RPMI8226 (cell line): ENCODE measurements around the gene MRC2.
"Not testable (repeated sequence)": the region's sequence is repeated elsewhere in the genome, so short reads cannot be mapped to it uniquely, and the experiment has no call there.

Experiments used
- DNase-seq: peaks from one replicate; pipeline ENCODE4 v3.0.0-alpha.2; 2015

The MRC2 gene, protein sequence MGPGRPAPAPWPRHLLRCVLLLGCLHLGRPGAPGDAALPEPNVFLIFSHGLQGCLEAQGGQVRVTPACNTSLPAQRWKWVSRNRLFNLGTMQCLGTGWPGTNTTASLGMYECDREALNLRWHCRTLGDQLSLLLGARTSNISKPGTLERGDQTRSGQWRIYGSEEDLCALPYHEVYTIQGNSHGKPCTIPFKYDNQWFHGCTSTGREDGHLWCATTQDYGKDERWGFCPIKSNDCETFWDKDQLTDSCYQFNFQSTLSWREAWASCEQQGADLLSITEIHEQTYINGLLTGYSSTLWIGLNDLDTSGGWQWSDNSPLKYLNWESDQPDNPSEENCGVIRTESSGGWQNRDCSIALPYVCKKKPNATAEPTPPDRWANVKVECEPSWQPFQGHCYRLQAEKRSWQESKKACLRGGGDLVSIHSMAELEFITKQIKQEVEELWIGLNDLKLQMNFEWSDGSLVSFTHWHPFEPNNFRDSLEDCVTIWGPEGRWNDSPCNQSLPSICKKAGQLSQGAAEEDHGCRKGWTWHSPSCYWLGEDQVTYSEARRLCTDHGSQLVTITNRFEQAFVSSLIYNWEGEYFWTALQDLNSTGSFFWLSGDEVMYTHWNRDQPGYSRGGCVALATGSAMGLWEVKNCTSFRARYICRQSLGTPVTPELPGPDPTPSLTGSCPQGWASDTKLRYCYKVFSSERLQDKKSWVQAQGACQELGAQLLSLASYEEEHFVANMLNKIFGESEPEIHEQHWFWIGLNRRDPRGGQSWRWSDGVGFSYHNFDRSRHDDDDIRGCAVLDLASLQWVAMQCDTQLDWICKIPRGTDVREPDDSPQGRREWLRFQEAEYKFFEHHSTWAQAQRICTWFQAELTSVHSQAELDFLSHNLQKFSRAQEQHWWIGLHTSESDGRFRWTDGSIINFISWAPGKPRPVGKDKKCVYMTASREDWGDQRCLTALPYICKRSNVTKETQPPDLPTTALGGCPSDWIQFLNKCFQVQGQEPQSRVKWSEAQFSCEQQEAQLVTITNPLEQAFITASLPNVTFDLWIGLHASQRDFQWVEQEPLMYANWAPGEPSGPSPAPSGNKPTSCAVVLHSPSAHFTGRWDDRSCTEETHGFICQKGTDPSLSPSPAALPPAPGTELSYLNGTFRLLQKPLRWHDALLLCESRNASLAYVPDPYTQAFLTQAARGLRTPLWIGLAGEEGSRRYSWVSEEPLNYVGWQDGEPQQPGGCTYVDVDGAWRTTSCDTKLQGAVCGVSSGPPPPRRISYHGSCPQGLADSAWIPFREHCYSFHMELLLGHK (N-terminal part only)

DNA sequence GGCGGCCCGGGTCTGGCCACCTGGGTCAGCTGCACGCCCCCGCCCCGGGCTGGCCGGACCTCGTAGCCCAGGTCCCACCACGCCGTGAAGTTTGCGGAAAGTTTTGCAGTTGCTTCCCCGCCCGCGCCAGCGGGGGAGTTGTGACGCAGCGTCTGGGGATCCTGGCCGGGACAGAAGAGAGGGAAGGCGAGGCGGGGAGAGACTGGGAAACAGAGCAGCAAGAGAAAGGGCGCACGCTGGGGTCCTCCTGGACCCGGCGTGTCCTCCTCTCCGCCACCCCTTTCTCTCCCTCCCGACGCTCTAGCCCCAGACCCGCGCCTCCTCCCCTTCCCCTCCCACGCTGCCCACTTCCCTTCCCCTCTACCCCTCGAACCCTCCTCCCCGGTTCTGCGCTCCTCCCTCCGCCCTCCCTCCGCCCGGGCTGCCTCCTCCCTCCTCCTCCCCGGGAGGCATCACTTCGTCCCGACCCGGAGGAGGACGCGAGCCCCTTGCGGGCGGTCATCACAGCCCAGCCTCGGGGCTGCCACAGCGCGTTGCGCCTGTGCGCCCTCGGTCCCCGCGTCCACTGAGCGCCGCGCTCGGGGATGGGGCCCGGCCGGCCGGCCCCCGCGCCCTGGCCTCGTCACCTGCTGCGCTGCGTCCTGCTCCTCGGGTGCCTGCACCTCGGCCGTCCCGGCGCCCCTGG, at the start of gene MRC2:
TSS of gene MRC2 (plus strand) at position 452 of the 685 bp plus-strand sequence. CDS start at position 585, 133 bp downstream.
- no peak for DNase-seq

DNA sequence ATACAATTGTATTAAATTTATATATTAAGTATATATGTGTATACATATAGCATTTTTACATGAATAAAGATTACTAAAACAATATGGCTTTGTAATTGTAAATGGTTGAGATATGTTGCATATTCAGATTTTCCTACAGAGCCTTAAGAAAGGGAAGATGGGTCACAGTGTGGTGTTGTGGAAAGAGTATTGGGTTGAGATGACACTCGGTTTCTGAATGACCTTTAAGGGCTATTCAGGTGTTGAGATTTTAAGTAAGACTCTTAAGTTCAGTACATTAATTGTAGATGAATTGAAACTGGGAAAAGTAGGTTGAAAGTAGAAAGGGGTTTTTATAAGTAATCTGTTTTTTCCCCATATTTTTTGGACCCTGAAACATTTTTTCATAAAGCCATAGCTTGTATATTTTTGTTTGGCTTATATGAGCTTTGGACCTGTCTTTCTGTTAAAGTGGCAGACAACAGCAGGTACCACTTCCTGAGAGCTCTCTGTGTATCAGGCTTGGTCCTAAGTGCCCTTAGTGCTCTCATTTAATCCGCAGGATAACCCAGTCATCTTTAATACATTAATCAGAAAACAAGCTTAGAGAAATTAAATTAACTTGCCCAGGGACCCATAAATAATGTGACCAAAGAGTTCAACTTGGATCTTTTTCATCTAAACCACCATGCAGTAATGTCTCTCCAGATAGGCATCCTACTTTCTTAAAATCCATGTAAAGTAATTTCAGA, 48.5 kb upstream of the MRC2 start:
- DNase-seq: no peak

DNA sequence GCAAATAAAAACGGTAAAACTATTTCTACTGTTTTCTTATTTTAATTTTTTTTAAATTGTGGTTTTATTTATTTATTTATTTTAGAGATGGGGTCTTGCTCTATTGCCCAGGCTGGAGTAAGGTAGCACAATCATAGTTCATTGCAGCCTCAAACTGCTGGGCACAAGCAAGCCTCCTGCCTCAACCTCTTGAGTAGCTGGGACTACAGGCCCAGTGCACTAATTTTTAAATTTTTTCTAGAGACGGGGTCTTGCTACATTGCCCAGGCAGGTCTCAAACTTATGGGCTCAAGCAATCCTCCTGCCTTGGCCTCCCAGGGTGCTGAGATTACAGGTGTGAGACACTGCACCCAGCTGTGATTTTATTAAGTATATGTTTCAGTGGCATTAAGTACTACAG, 46.5 kb upstream of the MRC2 start:
- no peak for DNase-seq

DNA sequence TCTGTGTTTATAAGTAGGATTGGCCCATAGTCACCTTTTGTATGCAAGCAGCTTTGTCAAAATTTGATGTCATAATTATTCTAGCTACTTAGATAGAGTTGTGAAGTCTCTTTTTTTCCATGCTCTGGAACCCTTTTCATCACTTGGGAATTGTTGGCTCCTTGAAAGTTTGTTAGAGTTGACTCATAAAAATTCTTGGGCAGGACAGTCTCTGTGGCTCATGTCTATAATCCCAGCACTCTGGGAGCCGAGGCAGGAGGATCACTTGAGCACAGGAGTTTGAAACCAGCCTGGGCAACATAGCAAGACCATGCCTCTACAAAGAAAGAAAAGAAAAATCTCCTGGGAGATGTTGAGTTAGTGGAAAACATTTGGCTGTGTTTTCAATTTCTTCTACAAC, 45.7 kb upstream of the MRC2 start:
- DNase-seq: no peak

DNA sequence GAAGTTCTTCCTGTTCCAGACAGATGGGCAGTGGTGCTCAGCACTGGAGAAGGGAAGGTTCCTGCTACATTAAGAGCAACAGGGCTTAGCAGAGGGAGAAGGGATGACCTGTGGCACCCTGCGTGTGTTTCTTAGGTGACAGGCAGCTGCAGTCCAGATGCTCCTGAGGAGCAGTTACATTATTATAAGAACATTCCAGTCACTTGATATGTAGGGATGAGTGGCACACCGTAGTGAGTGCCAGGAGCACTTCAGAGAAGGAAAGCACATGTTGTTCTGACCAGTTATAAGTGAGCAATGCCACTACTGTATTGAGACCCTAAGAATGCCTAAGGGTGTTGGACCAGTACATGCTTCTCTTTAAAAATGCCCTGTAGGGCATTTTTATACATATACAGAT, 39.9 kb upstream of the MRC2 start:
- no peak for DNase-seq

DNA sequence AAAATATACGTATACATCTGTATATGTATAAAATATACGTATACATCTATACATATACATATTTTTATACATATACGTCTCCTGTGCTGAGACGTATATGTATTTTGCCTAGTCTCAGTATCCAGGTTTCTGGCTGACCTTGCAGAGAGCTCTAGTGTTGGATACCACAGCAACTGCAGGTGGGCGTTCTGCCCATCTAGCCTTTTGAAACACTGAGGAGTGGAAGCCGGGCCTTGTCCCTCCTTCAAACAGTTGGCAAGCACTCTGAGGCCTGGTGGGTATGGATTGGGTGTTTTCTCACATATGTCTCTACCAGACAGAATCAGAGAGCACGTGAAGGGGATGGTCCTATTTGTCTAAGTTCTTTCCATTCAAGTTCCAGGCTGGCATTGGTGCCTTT, 39.4 kb upstream of the MRC2 start:
- DNase-seq: no peak

DNA sequence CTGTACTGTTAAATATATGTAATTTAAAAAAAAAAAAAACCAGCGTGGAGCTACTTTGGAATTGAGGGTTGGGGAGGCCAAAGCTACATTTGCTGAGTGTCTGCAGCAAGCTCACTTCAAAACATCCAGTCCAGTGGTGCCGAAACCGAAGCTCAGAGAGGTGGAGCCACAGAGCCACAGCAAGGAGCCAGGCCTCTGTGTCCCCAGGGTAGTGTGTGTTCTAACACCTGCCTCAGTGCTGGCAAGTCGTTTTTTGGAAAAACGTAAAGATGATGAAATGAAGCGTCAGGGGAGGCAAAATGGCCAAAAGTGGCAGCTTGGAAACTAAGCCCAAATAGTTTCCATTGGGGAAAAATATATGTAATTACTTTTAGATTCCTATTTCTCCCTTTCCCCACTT, 36.1 kb upstream of the MRC2 start:
- DNase-seq: no peak

DNA sequence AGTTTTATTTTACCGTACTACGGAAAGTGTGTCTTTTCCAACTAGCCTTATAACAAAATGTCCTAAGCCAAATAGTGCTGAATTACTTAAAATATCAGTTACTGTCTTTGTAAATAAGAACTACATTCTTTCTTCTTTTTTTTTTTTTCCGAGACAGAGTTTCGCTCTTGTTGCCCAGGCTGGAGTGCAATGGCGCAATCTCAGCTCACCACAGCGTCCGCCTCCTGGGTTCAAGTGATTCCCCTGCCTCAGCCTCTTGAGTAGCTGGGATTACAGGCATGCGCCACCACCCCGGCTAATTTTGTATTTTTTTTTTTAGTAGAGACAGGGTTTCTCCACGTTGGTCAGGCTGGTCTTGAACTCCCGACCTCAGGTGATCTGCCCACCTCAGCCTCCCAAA, 35.6 kb upstream of the MRC2 start:
- DNase-seq: not testable (repeated sequence)

DNA sequence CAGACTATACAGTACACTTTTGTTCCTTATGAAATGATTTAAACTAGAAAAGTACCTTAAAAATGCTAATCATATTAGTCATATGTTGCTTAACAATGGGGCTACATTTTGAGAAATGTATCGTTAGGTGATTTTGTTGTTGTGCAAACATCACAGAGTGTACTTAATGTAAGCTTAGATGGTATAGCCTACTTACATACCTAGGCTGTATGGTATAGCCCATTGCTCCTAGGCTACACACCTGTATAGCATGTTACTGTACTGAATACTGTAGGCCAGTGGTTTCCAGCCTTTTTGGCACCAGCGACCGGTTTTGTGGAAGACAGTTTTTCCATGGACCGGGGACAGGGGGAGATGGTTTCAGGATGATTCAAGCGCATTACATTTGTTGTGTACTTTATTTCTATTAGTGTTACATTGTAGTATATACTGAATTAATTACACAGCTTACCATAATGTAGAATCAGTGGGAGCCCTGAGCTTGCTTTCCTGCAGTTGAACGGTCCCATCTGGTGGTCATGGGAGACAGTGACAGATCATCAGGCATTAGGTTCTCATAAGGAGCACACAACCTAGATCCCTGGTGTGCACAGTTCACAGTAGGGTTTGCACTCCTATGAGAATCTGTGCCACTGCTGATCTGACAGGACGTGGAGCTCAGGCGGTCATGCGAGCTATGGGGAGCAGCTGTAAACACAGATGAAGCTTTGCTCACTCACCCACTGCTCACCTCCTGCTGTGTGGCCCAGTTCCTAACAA, 35.0 kb upstream of the MRC2 start:
- DNase-seq: no peak

DNA sequence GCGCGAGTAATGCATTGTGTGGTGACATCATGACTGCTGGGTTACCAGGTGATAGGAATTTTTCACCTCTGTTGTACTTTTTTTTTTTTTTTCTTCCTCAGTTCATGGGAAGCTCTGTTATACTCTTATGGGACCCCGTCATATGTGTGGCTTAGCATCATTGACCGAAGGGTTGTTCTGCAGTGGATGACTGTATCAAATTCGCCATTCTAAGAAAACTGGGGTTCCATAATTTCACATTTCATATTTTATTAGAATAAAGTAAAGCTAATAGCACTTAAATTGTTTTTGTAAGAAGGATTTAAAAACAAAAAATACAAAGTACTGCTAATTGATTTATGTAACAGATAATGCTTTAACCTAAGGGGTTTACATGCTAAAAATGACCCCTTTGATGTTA, 32.0 kb upstream of the MRC2 start:
- DNase-seq: no peak

DNA sequence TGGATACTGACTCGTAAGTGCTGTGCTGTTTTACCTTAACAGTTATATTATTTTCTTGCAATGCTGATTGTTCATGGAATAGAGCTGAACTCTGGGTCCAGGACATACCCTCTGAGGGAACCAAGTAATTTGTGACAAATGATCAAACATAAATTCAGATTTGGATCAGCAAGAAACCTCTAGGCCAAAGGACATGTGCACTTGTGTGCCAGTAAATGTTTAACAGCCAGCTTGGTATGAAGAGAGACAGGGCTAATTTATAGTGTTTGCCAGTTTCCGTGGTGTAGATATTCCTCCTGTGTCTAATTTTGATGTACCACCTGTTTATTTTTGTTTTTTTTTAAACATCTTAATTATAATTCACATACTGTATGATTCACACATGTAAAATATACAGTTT, 30.8 kb upstream of the MRC2 start:
- no peak for DNase-seq

DNA sequence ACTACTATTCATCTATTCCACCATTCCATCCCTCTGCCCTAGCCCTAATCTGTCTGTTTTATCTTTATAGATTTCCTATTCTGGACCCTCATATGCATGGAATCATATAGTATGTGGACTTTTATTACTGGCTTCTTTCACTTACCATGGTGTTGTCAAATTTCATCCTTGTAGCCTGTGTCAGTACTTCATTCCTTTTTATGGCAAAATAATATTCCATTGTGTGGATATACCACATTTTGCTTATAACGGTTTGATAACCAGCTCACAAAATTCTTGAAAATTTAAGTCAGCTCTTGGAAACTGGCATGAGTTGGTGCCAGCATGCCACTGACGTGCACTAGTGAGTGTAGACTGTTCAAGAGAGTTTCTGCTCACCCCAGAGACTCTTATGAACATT, 30.3 kb upstream of the MRC2 start:
- DNase-seq: no peak

DNA sequence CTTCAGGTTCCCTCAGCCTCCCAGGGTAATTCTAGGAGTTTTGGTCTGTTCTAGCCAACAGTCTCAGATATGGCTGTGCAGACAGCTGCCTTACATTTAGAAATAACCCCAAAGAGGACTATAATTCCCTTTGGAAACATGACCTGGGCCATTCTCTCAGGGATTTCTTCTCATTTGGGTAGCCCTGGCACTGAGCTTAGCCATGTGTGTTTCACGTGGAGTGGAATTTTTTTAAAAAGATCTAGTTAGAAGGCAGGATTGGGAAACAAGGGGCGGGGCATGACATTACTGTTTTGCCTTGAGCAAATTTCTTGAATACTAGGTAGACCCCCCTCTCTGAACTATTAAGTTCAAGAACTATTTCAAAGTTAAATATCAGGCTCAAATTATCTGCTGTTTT, 29.6 kb upstream of the MRC2 start:
- DNase-seq: no peak

DNA sequence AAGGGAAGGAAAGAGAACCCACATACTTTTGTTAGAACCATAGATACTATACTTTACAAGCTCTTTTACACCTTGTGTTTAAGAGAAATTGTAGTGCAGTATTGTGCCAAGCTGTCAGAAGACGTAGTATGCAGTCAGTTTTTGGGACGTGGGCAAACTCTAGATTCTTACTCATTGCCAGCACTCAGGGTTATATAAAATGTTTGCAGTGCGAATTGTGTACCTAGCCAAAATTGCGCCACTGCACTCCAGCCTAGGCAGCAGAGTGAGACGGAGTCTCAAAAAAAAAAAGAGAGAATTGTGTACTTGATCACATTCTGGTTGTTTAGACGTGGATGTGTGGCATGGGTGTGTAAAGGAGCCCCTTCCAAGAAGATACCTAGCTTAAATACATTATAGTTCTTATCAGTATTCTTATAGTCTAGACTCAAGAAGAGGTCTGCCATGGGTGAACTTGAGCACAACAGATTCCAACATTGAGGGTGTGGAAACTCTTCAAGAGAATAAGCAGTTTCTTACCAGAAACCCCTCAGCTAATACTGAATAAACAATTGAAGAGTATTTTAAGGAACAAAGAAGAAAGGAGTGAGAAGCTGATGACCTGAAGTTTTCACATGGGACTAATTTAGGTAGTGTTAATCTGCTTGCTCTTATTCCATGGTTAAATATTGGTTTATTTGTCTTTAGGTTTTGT, 27.4 kb upstream of the MRC2 start:
- no peak for DNase-seq

DNA sequence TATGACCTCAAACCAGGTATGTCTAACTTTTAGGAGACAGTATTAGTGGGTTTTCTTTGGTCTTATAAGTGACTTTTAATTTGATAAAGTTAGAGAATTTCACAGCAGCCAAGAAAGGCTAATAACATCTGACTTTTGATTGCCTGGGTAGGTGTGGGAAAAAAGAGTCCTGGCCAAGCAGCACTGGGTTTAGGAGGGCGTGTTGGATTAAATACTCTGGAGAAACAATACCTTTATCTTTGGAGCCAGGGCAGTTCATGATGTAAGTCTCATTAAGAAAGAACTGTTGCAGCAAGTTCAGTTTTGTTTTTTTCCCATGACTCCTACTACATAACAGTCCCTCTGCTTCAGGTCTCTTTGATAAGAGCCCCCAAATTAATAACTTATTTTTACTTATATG, 26.7 kb upstream of the MRC2 start:
- no peak for DNase-seq

DNA sequence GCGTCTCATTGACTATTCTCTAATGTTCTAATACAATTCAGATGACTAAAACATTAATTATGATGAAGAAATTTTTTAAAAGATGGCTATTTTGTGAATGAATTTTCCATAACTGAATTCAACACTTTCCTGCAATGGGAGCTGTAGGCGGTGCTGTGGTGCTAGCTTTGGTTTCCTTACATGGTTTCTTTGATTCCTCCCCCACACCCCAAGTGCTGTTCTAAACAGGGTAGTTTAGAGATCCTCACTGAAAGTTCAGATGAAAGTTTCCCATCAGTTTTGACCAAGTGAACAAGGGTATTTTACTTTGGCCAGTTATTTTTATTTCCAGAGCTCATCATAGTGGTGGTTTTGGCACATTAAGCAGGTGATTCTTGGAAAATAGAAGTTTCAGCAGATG, 26.0 kb upstream of the MRC2 start:
- DNase-seq: no peak

DNA sequence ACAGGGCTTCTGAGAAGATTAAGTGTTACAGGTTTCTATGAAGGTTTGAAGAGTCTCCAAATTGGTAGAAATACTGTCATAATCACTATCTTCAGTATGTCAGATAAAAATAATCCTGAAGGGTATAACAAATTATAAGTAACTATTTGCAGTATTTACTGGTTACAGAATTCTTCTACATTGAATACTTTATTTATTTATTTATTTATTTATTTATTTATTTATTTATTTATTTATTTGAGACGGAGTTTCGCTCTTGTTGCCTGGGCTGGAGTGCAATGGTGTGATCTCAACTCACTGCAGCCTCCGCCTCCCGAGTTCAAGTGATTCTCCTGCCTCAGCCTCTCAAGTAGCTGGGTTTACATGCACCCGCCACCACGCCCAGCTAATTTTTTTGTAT, 23.7 kb upstream of the MRC2 start:
- not testable (repeated sequence) for DNase-seq

DNA sequence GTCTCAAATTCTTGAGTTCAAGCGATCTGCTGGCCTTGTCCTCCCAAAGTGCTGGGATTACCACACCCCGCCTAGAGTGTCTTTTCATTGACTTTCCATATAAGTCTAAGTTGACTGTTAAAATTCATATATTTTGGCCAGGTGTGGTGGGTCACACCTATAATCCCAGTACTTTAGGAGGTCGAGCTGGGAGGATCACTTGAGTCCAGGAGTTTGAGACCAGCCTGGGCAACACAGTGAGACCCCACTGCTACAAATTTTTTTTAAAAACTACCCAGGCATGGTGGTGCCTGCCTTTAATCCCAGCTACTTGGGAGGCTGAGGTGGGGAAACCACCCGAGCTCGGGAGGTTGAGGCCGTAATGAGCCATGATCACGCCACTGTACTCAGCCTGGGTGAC, 21.9 kb upstream of the MRC2 start:
- no peak for DNase-seq

DNA sequence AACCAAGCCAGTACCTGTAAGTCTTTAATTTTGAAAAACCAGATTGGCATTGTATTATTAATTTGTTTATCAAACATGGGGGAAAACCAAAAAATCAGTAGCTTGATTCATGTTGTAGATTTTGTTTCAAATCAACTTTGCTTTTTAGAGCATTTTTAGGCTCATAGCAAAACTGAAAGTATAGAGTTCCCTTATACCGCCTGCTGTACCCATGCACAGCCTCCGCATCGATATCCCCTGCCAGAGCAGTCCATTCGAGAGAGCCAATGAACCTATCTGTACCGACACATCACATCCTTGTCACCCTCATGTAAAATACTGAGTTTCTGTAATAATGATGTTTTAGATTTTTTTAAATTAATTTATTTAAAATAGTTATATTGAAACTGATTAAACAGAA, 16.2 kb upstream of the MRC2 start:
- no peak for DNase-seq

DNA sequence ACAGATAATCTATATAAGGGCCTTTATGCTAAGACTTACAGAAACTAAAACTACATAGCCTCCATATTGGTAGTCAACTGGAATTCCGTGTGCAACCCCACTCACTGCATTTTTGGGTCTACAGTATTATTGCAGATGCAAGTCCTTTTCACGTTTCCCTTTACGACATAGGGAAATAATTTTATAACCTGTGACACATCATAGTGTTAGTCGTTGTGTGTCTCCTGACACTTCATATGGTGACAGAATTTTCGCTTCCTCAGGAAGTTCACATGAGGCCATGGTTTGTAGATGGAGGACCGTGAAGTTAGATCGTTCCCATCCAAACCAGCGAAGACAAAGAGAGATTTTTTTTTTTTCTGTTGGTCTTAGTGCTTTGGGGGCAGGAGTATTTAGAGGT, 15.7 kb upstream of the MRC2 start:
- DNase-seq: no peak

DNA sequence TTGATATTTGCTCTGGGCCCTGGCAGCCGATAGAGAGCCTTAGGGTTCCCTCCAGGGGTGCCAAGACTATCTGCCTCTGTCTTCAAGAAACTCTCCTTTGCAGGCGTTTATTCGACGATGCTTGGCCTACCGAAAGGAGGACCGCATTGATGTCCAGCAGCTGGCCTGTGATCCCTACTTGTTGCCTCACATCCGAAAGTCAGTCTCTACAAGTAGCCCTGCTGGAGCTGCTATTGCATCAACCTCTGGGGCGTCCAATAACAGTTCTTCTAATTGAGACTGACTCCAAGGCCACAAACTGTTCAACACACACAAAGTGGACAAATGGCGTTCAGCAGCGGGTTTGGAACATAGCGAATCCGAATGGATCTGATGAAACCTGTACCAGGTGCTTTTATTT, 15.2 kb upstream of the MRC2 start:
- DNase-seq: not testable (repeated sequence)
